ENCODE measurements around the gene TMEM38B.

DNA sequence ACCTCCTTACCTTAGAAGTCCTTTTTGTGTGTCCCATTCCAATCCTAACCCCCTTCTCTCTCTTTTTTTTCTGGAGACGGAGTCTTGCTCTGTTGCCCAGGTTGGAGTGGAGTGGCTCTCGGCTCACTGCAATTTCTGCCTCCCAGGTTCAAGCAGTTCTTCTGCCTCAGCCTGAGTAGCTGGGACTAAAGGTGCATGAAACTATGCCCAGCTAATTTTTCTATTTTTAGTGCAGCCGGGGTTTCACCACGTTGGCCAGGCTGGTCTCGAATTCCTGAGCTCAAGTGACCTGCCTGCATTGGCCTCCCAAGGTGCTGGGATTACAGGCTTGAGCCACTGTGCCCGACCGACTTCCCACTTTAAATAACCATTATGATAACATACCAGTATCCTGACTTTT, 17.5 kb downstream of the TMEM38B start:
- TF ChIP-seq TAF1 (IDR thresholded peaks at IDR 0.05; ENCODE audit: borderline replicate concordance, low read depth, low read length) (no peak), POLR2A (IDR thresholded peaks at IDR 0.05; ENCODE audit: low read depth, low read length) (no peak), POLR2AphosphoS5 (IDR thresholded peaks at IDR 0.05; ENCODE audit: low read depth, low read length) (no peak)

Data from GM12892 (cell line).